Activated B cell treated with CpG ODN at 0.5 μM for 24 hours (primary cell): ENCODE data around the gene C10orf53. TPM values are rescaled to one million over a fixed set of nuclear protein-coding genes. Genes with fewer than 3 reads are reported as not detected.

Experiments used
- ATAC-seq: fragments of 200-7000 bp; cut with Tn5 transposase; one replicate; pipeline ENCODE4 v1.10.0; 2021; ENCODE audit warnings: low read depth, mild to moderate bottlenecking, moderate library complexity
- CTCF ChIA-PET: fragments of 350-600 bp; sonication (Branson Sonifier 250); formaldehyde crosslinking; loops from one replicate; lab custom pipeline; 2021; ENCODE audit warnings: antibody characterized with exemption; lab: Charles Lee
- POLR2A ChIA-PET: fragments of 350-600 bp; sonication (Branson Sonifier 250); formaldehyde crosslinking; loops from one replicate; lab custom pipeline; 2021; ENCODE audit warnings: antibody characterized with exemption; lab: Charles Lee
- DNase-seq: peaks from one replicate; pipeline ENCODE4 v3.0.0; 2022
- H3K27ac Mint-ChIP-seq: one replicate; pipeline ENCODE4 v1.8.0; 2020; ENCODE audit warnings: mixed read lengths
- H3K27me3 Mint-ChIP-seq: one replicate; pipeline ENCODE4 v1.8.0; 2021; ENCODE audit warnings: mixed read lengths
- H3K36me3 Mint-ChIP-seq: one replicate; pipeline ENCODE4 v1.8.0; 2021; ENCODE audit warnings: low read depth, mixed read lengths
- H3K4me1 Mint-ChIP-seq: one replicate; pipeline ENCODE4 v1.8.0; 2021; ENCODE audit warnings: mixed read lengths
- H3K4me3 Mint-ChIP-seq: one replicate; pipeline ENCODE4 v1.8.0; 2020; ENCODE audit warnings: mild to moderate bottlenecking, mixed read lengths
- H3K9me3 Mint-ChIP-seq: one replicate; pipeline ENCODE4 v1.8.0; 2020; ENCODE audit warnings: mixed read lengths
- CTCF ChIP-seq: fragments of 200-600 bp; IDR thresholded peaks from one replicate; pipeline ENCODE4 v1.8.0; 2022; ENCODE audit warnings: antibody characterized with exemption, mild to moderate bottlenecking
- intact Hi-C: fragments of 100-400 bp; cut with micrococcal nuclease; formaldehyde crosslinking; loops from one replicate; pipeline ENCODE4 v1.15.1; 2024
- total RNA-seq: library from RNA; stranded (reverse); gene quantifications from 2 replicates; pipeline ENCODE4 v1.2.3, GENCODE V29; 2022

C10orf53 gene
- not detected in 2 replicates for total RNA-seq

GRCh38 chr10:49679480-49679893, at the start of gene C10orf53:
TSS of gene C10orf53 (plus strand) at chr10:49679651. CDS start at chr10:49679698, 47 bp downstream.
- ChIA-PET CTCF (no interaction called here), POLR2A (no interaction called here)
- ATAC-seq (no peak), DNase-seq (no peak)
- no peaks in the 10 kb centered on the region for H3K36me3 Mint-ChIP-seq
- peaks cover 51% of the 10 kb centered on the region for H3K27me3 Mint-ChIP-seq
- no peak within 1 kb of the TSS for H3K27ac Mint-ChIP-seq
- no peak for TF ChIP-seq CTCF
- H3K4me1 Mint-ChIP-seq: no peaks in the 10 kb centered on the region
- H3K9me3 Mint-ChIP-seq: peaks cover 27% of the 10 kb centered on the region
- intact Hi-C loops: no loop called here
- H3K4me3 Mint-ChIP-seq: no peak within 1 kb of the TSS

GRCh38 chr10:49631975-49632374, 47.5 kb upstream of the C10orf53 start:
- ATAC-seq: no peak
- ChIA-PET POLR2A (no interaction called here), CTCF (no interaction called here)
- Mint-ChIP-seq H3K27me3 (no peaks in the 10 kb centered on the region), H3K4me1 (no peaks in the 10 kb centered on the region), H3K9me3 (no peaks in the 10 kb centered on the region), H3K36me3 (no peaks in the 10 kb centered on the region), H3K27ac (no peak overlapping the region), H3K4me3 (no peak overlapping the region)
- intact Hi-C loops: no loop called here
- no peak for TF ChIP-seq CTCF
- no peak for DNase-seq

- no peaks in the 10 kb centered on the region for H3K27me3 Mint-ChIP-seq
- H3K4me3 Mint-ChIP-seq: no peak overlapping the region
- intact Hi-C loops: no loop called here
- ATAC-seq: no peak
- H3K9me3 Mint-ChIP-seq: no peaks in the 10 kb centered on the region
- CTCF ChIA-PET: no interaction called here
- no peak for TF ChIP-seq CTCF
- POLR2A ChIA-PET: no interaction called here
- no peak for DNase-seq
- H3K27ac Mint-ChIP-seq: no peak overlapping the region
- no peaks in the 10 kb centered on the region for H3K4me1 Mint-ChIP-seq
- H3K36me3 Mint-ChIP-seq: no peaks in the 10 kb centered on the region
Observed at GRCh38 chr10:49632406-49633317, 46.8 kb upstream of the C10orf53 start.

- DNase-seq (no peak), ATAC-seq (no peak)
- CTCF ChIA-PET: no interaction called here
- no peaks in the 10 kb centered on the region for H3K4me1 Mint-ChIP-seq
- POLR2A ChIA-PET: no interaction called here
- H3K27ac Mint-ChIP-seq: no peak overlapping the region
- H3K4me3 Mint-ChIP-seq: no peak overlapping the region
- intact Hi-C loops: no loop called here
- no peaks in the 10 kb centered on the region for H3K9me3 Mint-ChIP-seq
- TF ChIP-seq CTCF: no peak
- H3K36me3 Mint-ChIP-seq: no peaks in the 10 kb centered on the region
- H3K27me3 Mint-ChIP-seq: no peaks in the 10 kb centered on the region
Observed at GRCh38 chr10:49633327-49634068, 46.0 kb upstream of the C10orf53 start.

- DNase-seq (no peak), ATAC-seq (no peak)
- CTCF ChIA-PET: no interaction called here
- H3K36me3 Mint-ChIP-seq: no peaks in the 10 kb centered on the region
- no peaks in the 10 kb centered on the region for H3K27me3 Mint-ChIP-seq
- intact Hi-C loops: no loop called here
- POLR2A ChIA-PET: no interaction called here
- H3K9me3 Mint-ChIP-seq: no peaks in the 10 kb centered on the region
- H3K27ac Mint-ChIP-seq: no peak overlapping the region
- H3K4me1 Mint-ChIP-seq: no peaks in the 10 kb centered on the region
- TF ChIP-seq CTCF: no peak
- H3K4me3 Mint-ChIP-seq: no peak overlapping the region
Observed at GRCh38 chr10:49634069-49634660, 45.3 kb upstream of the C10orf53 start.
